Activated gamma-delta T cell (primary cell): ENCODE results near the gene PHRF1.

Source experiments
- DNase-seq: peaks from one replicate; lab custom pipeline; 2025; lab: John Stamatoyannopoulos, UW

Gene PHRF1

GRCh38 chr11:614623-615503 lies 38.6 kb downstream of the PHRF1 start:
- no peak for DNase-seq

- DNase-seq = peak; percentile 83
Observed at GRCh38 chr11:615504-616319, 39.4 kb downstream of the PHRF1 start, which contains the start of gene IRF7. Gene IRF7 (minus strand): TSS chr11:615950. CDS start chr11:615364, 586 bp downstream.

DNA sequence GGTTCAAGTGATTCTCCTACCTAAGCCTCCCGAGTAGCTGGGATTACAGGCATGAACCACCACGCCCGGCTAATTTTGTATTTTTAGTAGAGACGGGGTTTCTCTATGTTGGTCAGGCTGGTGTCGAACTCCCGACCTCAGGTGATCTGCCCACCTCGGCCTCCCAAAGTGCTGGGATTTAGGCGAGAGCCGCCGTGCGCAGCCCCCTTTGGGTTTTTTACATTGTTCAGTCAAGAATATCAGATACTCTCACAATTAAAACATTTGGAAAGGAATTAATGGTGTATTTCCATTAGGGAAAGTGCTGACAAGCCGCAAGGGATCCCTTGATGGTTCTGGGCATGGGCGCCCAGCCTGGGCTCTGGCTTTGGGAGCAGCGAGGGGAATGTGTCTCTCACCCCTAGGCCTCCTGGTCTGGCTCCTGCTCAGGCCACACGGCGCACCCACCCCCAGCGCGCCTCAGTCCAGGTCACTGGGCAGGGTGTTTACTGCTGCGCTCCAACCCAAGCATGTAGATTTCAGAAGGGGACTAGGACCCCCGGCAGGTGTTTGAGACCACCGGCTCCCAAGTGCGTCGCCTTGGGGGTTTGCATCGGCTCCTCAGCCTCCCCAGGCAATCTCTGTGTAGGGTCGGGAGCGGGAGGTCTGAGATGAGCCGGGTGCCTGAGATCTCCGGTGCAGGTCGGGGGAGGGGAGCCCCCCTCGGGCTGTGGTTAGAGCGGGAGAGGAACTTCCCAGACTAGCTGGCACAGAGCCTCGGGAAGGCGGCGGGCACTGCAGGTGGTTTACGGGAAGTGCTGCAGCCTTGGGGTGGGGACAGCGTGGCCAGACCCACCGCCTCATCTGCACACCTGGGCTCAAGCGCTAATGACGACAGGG lies 40.3 kb downstream of the PHRF1 start:
- no peak for DNase-seq

- DNase-seq = no peak
Observed at GRCh38 chr11:617199-617911, 41.1 kb downstream of the PHRF1 start.

DNA sequence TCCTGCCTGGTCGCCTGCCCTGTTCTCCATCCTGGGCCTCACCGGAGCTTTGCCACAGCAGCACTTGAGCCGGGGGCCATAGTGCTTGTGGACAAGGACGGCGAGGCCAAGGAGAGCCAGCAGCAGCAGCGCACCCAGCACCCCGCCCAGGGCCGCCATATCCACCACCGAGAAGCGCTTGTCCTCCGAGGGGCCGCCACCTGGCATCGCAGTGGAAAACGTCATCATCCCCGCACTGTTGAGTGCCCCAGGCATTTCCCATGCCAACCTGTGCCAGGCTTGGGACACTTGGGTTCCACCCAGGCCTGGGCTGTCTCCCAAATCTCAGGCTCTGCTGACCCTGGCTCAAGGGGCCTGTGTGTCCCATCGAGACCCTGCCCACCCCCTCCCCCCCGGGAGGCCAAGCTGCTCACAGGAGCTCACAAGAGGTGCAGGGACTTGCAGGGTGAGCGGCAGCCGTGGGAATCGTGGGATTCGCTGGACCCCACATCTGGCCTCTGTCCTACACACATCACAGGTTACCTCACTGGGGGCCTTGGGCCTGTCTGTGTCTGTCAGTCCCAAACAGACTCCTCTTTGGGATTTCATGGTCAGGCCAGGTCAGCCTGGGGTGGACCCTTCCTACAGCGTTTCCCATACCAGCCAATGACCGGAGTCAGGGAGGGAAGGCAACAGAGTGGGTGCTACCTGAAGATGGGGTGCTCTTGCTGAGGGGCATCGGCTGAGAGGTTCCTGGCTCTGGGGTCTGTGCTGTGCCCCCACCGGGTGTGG lies 41.8 kb downstream of the PHRF1 start:
- no peak for DNase-seq

DNA sequence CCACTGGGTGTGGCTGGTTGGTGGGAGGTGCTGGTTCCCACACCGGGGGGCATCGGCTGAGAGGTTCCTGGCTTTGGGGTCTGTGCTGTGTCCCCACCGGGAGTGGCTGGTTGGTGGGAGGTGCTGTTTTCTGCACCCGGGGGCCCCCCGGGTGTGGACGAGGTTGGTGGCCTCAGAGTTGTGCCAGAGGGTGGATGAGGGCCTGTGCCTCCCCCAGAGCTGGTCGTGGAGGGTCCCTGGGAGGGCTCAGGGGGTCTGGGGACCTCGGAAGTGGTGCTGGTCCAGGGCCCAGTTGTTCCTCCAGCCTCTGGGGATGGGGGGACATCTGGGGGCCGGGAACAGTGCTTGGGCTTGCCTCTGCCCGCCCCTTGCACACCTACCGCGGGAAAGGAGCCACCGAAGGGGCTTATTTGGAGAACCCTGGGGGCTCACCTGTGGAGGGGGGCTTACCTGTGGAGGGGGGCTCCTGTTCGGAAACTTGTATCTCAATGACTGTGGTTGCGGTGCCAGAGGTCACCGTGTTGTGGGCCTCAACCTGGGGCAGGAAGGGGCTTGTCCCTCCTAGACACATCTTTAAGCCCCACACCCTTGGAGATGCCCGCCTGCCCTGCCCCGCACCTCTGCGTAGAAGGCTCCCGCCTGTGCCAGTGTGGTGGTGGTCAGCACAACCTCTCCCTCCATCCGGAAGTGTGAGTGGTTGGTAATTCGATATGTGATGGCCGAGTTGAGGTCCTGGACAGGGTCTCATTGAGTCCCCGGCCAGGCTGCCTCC lies 42.8 kb downstream of the PHRF1 start:
- DNase-seq = no peak

- DNase-seq = no peak
Observed at GRCh38 chr11:619628-620050, 43.4 kb downstream of the PHRF1 start.

GRCh38 chr11:620201-620600 lies 43.9 kb downstream of the PHRF1 start:
- no peak for DNase-seq

DNA sequence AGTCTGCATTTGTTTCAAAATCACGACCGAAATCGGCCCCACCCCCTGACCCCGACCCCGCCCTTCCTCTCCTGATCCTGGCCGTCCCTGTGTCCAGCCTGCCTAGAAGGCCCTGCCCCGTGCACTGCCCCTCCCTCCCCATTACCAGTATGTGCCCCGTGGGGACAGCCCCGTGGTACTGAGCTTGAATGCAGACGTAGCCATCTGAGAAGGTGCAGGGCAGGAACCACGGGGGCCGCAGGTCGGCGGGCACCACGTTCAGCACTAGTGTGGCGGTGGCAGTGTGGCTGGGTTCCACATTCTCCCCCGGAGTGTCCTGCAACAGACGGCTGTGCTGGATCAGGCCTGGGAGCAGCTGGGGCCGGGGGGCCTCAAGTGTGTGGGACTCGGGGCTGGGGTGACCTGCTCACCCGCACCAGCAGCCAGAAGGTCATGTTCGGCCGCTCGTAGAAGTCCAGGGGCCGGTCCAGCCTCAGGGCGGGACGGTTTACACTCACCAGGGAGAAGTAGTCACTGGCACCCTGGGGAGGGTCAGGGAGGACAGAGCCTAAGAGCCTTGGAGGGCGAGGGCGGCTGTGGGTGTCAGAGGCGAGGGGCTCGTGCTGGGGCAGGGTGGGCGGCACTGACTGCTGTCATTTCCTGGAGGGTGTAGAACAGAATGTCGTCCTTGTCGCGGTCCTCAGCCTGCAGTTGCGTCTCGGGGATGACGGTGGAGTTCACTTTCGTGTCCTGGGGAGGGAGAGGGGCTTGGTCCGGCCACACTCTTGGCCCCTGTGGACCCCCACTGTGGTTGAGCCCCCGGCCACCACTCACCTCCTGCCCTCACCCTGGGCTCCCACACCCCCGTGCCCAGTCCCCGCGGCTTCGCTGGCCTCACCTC lies 44.9 kb downstream of the PHRF1 start:
- DNase-seq = no peak

GRCh38 chr11:621838-622237 lies 45.6 kb downstream of the PHRF1 start:
- DNase-seq = no peak

DNA sequence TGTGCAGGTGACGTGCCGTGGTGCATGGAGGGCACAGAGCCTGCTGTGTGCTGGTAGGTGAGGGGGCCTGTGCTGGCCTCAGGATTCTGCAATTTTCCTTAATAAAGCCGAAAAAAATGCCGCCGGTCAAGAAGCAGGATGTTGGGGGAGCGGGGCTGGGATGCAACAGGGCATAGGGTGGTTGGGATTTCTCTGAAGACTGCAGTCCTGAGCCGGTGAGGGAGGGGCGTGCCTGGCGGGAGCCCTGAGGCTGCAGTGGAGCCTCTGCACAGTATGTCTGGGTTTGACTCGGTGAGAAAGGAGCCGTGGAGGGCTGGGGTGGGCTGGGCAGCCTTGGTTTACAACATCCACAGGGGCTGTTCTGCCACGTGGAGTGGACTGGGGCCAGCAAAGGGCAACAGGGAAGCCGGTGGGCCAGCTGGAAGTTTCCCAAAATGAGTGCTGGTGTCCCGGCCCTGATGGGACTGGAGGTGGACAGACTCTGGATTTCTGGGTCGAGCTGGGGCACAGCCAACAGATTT lies 47.1 kb downstream of the PHRF1 start:
- DNase-seq = no peak

DNA sequence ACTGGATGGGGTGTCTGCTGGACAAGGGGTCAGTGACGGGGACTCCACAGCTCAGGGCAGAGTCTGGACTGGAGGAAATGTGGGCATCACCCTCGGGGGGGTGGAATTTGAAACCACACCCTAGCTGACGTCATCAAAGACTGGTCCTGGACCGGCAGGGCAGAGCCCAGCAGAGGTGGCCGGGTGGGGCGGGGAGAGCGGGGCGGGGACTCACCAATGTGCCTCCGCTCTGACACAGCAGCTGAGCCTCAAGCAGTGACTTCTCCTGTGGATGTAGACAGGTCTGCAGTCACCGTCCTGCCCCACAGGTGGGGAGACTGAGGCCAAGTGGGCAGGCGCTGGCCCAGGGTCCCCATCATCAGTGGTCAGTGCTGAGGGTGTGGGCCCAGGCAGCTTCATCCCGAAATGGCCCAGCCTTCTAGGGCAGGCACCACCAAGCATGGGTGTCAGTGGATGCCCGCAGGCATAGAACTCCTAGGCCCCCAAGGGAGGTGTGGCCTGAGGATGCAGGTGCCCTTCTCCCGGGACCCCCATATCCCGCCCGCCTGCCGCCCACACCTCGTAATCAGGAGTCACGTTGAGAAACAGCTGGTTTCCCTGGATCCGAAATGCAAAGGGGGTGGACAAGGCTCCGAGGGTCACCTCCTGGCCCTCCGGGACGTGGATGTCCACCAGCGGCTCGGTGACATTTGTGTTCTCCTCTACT lies 47.9 kb downstream of the PHRF1 start:
- DNase-seq = no peak

GRCh38 chr11:624705-625635 lies 48.7 kb downstream of the PHRF1 start, which contains the start of gene CDHR5:
Gene CDHR5 (minus strand): TSS chr11:624955. CDS start chr11:624902, 53 bp downstream.
- DNase-seq = no peak

- DNase-seq = no peak
Observed at GRCh38 chr11:625636-626268, 49.5 kb downstream of the PHRF1 start.

DNA sequence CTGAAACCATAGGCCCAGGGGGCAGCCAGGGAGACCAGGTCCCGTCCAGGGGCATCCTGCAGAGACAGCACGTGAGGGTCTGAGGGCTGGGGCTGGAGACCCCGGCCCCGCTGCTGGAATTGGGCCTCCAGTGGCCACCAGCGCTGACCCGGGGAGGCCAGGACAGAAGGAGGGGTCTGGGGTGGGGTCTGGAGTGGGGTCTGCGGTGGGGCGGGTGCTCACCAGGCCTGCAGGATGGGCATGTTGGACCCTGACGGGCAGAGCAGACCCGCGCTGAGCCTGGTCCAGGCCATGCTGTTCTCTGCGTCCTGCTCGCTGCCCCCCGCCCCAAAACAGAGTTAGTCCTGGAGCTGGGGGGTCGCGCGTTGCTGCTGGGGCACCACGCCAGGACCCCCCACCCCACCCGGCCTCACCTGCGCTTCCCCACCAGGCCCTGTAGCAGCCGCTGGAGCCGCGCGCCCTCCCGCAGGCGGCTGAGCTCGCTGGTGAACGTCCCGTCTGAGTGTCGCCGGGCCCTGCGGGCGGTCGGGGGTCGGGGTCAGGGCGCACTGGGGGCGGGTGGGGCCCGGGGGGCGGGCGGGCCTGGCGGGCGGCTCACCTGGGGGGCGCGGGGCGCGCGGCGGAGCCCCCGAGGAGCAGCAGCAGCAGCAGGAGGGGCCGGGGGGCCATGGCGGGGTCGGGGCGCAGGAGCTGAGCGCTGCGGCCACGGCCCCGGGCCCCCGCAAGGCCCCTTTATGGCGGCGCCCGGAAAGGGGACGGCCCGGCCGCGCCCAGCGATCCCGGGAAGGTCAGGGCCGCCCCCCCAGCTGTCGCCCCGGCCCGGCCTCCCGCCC lies 50.4 kb downstream of the PHRF1 start, which contains the start of gene SCT:
Gene SCT (minus strand): TSS at position 707 of the 833 bp plus-strand sequence. CDS start 38 bp downstream, at position 669.
- no peak for DNase-seq
